ENCODE measurements around the gene RTRAF. TPM values are rescaled to one million over a fixed set of nuclear protein-coding genes. Genes with fewer than 3 reads are reported as not detected.

Gene RTRAF
- total RNA-seq, 1 experiment from 2014 or later: 204 TPM

- Histone ChIP-seq H3K9me3 (replicated peaks) (no peaks in the 10 kb centered on the region), H3K36me3 (no peaks in the 10 kb centered on the region), H3K27ac (no peak overlapping the region), H3K4me1 (no peaks in the 10 kb centered on the region), H3K27me3 (0 out of 2 replicates have a peak, but pooled peaks cover 2% of the 10 kb centered on the region), H3K4me3 (no peak overlapping the region)
- no peak for DNase-seq
Observed at GRCh38 chr14:52044791-52045522, 55.6 kb downstream of the RTRAF start.

GRCh38 chr14:52046376-52046917 lies 57.1 kb downstream of the RTRAF start:
- H3K4me1 ChIP-seq: no peaks in the 10 kb centered on the region
- DNase-seq: no peak
- H3K9me3 ChIP-seq (replicated peaks): no peaks in the 10 kb centered on the region
- H3K4me3 ChIP-seq: no peak overlapping the region
- H3K36me3 ChIP-seq: no peaks in the 10 kb centered on the region
- H3K27ac ChIP-seq: no peak overlapping the region
- H3K27me3 ChIP-seq: 0 out of 2 replicates have a peak, but pooled peaks cover 2% of the 10 kb centered on the region

GRCh38 chr14:52048116-52048515 lies 58.8 kb downstream of the RTRAF start:
- no peaks in the 10 kb centered on the region for H3K36me3 ChIP-seq

GRCh38 chr14:52048641-52049204 lies 59.4 kb downstream of the RTRAF start:
- DNase-seq: no peak
- H3K4me1 ChIP-seq: no peaks in the 10 kb centered on the region
- no peaks in the 10 kb centered on the region for H3K36me3 ChIP-seq
- no peaks in the 10 kb centered on the region for H3K9me3 ChIP-seq (replicated peaks)
- 0 out of 2 replicates have a peak, but pooled peaks cover 2% of the 10 kb centered on the region for H3K27me3 ChIP-seq
- no peak overlapping the region for H3K27ac ChIP-seq
- no peak overlapping the region for H3K4me3 ChIP-seq

More at GRCh38 chr14:52048116-52048515, 58.8 kb downstream of the RTRAF start:
- Histone ChIP-seq H3K4me1 (no peaks in the 10 kb centered on the region), H3K27ac (no peak overlapping the region), H3K27me3 (0 out of 2 replicates have a peak, but pooled peaks cover 2% of the 10 kb centered on the region), H3K9me3 (replicated peaks) (no peaks in the 10 kb centered on the region), H3K4me3 (no peak overlapping the region)
- DNase-seq: no peak

GRCh38 chr14:52049271-52049670 lies 59.9 kb downstream of the RTRAF start:
- H3K4me3 ChIP-seq: no peak overlapping the region
- DNase-seq: no peak
- no peaks in the 10 kb centered on the region for H3K36me3 ChIP-seq
- 0 out of 2 replicates have a peak, but pooled peaks cover 2% of the 10 kb centered on the region for H3K27me3 ChIP-seq
- no peaks in the 10 kb centered on the region for H3K9me3 ChIP-seq (replicated peaks)
- H3K4me1 ChIP-seq: no peaks in the 10 kb centered on the region
- H3K27ac ChIP-seq: no peak overlapping the region

- no peak overlapping the region for H3K27ac ChIP-seq
Observed at GRCh38 chr14:52049721-52050588, 60.6 kb downstream of the RTRAF start.

GRCh38 chr14:52051251-52051650 lies 61.9 kb downstream of the RTRAF start:
- no peak overlapping the region for H3K4me3 ChIP-seq
- no peaks in the 10 kb centered on the region for H3K9me3 ChIP-seq (replicated peaks)
- H3K36me3 ChIP-seq: no peaks in the 10 kb centered on the region
- 0 out of 2 replicates have a peak, but pooled peaks cover 2% of the 10 kb centered on the region for H3K27me3 ChIP-seq
- no peaks in the 10 kb centered on the region for H3K4me1 ChIP-seq
- no peak for DNase-seq
- no peak overlapping the region for H3K27ac ChIP-seq

More at GRCh38 chr14:52049721-52050588, 60.6 kb downstream of the RTRAF start:
- no peaks in the 10 kb centered on the region for H3K4me1 ChIP-seq
- DNase-seq: no peak
- H3K4me3 ChIP-seq: no peak overlapping the region
- no peaks in the 10 kb centered on the region for H3K36me3 ChIP-seq
- 0 out of 2 replicates have a peak, but pooled peaks cover 2% of the 10 kb centered on the region for H3K27me3 ChIP-seq
- no peaks in the 10 kb centered on the region for H3K9me3 ChIP-seq (replicated peaks)

- no peaks in the 10 kb centered on the region for H3K9me3 ChIP-seq (replicated peaks)
- no peak overlapping the region for H3K27ac ChIP-seq
- no peak overlapping the region for H3K4me3 ChIP-seq
- no peaks in the 10 kb centered on the region for H3K4me1 ChIP-seq
- no peak for DNase-seq
- H3K27me3 ChIP-seq: no peaks in the 10 kb centered on the region
- H3K36me3 ChIP-seq: no peaks in the 10 kb centered on the region
Observed at GRCh38 chr14:52051871-52052270, 62.5 kb downstream of the RTRAF start.

GRCh38 chr14:52052288-52052943 lies 63.1 kb downstream of the RTRAF start:
- no peaks in the 10 kb centered on the region for H3K4me1 ChIP-seq

GRCh38 chr14:52053044-52053443 lies 63.7 kb downstream of the RTRAF start:
- Histone ChIP-seq H3K27ac (no peak overlapping the region), H3K4me1 (no peaks in the 10 kb centered on the region)

More at GRCh38 chr14:52052288-52052943, 63.1 kb downstream of the RTRAF start:
- H3K9me3 ChIP-seq (replicated peaks): no peaks in the 10 kb centered on the region
- H3K36me3 ChIP-seq: no peaks in the 10 kb centered on the region
- no peaks in the 10 kb centered on the region for H3K27me3 ChIP-seq
- no peak for DNase-seq
- no peak overlapping the region for H3K27ac ChIP-seq
- H3K4me3 ChIP-seq: no peak overlapping the region

GRCh38 chr14:52054678-52055077 lies 65.3 kb downstream of the RTRAF start:
- Histone ChIP-seq H3K9me3 (replicated peaks) (no peaks in the 10 kb centered on the region), H3K36me3 (no peaks in the 10 kb centered on the region), H3K27ac (no peak overlapping the region), H3K27me3 (no peaks in the 10 kb centered on the region), H3K4me3 (no peak overlapping the region), H3K4me1 (no peaks in the 10 kb centered on the region)
- no peak for DNase-seq

More at GRCh38 chr14:52053044-52053443, 63.7 kb downstream of the RTRAF start:
- Histone ChIP-seq H3K9me3 (replicated peaks) (no peaks in the 10 kb centered on the region), H3K36me3 (no peaks in the 10 kb centered on the region), H3K4me3 (no peak overlapping the region), H3K27me3 (no peaks in the 10 kb centered on the region)
- no peak for DNase-seq

GRCh38 chr14:52055167-52055566 lies 65.8 kb downstream of the RTRAF start:
- H3K36me3 ChIP-seq: no peaks in the 10 kb centered on the region
- no peak overlapping the region for H3K27ac ChIP-seq
- DNase-seq: no peak
- no peaks in the 10 kb centered on the region for H3K27me3 ChIP-seq
- no peaks in the 10 kb centered on the region for H3K9me3 ChIP-seq (replicated peaks)
- H3K4me1 ChIP-seq: no peaks in the 10 kb centered on the region
- no peak overlapping the region for H3K4me3 ChIP-seq

GRCh38 chr14:52058341-52058740 lies 69.0 kb downstream of the RTRAF start:
- Histone ChIP-seq H3K36me3 (no peaks in the 10 kb centered on the region), H3K27me3 (no peaks in the 10 kb centered on the region), H3K9me3 (replicated peaks) (no peaks in the 10 kb centered on the region), H3K4me3 (no peak overlapping the region), H3K27ac (no peak overlapping the region), H3K4me1 (no peaks in the 10 kb centered on the region)
- no peak for DNase-seq

GRCh38 chr14:52059649-52060048 lies 70.3 kb downstream of the RTRAF start:
- H3K4me1 ChIP-seq: no peaks in the 10 kb centered on the region
- no peaks in the 10 kb centered on the region for H3K36me3 ChIP-seq
- H3K27me3 ChIP-seq: no peaks in the 10 kb centered on the region
- no peak overlapping the region for H3K4me3 ChIP-seq
- DNase-seq: no peak
- H3K9me3 ChIP-seq (replicated peaks): no peaks in the 10 kb centered on the region
- no peak overlapping the region for H3K27ac ChIP-seq
